CD8-positive, alpha-beta memory T cell (primary cell): Measurements from ENCODE around the gene KLHDC7B. TPM values are rescaled to one million over a fixed set of nuclear protein-coding genes. Genes with fewer than 3 reads are reported as not detected.

ENCODE experiments used
- CTCF ChIA-PET: fragments of 350-600 bp; sonication (Branson Sonifier 250); formaldehyde crosslinking; loops from one replicate; lab custom pipeline; 2021; ENCODE audit warnings: antibody characterized with exemption; lab: Charles Lee
- POLR2A ChIA-PET: fragments of 350-600 bp; sonication (Branson Sonifier 250); formaldehyde crosslinking; loops from one replicate; lab custom pipeline; 2021; ENCODE audit warnings: antibody characterized with exemption; lab: Charles Lee
- DNase-seq, 5 donors: peaks; one replicate each; pipeline versions ENCODE4 v3.0.0 to v3.0.0-alpha.2; 2020 to 2022; ENCODE audit warnings: mixed read lengths in 1 of 5
- H3K27ac ChIP-seq: one replicate; pipeline ENCODE4 v1.7.0; 2013; ENCODE audit warnings: low read depth, mild to moderate bottlenecking, low read length, moderate library complexity
- H3K27me3 ChIP-seq: 2 replicates; pipeline ENCODE4 v1.7.0; 2013; ENCODE audit warnings: low read length, mild to moderate bottlenecking; ENCODE audit not compliant: insufficient read depth, poor library complexity, severe bottlenecking
- H3K36me3 ChIP-seq: 2 replicates; pipeline ENCODE4 v1.7.0; 2013; ENCODE audit warnings: mild to moderate bottlenecking, low read length, moderate library complexity; ENCODE audit not compliant: insufficient read depth
- H3K4me1 ChIP-seq: 2 replicates; pipeline ENCODE4 v1.7.0; 2013; ENCODE audit warnings: mild to moderate bottlenecking, low read length, moderate library complexity; ENCODE audit not compliant: insufficient read depth
- H3K4me3 ChIP-seq: 2 replicates; pipeline ENCODE4 v1.7.0; 2013; ENCODE audit warnings: mild to moderate bottlenecking, low read length
- H3K9me3 ChIP-seq: 2 replicates; pipeline ENCODE4 v1.7.0; 2013; ENCODE audit warnings: mild to moderate bottlenecking, low read length
- H3K27ac Mint-ChIP-seq, 8 donors: one replicate each; pipeline ENCODE4 v1.8.0; 2020 to 2021; ENCODE audit warnings: mixed read lengths in 8 of 8, mild to moderate bottlenecking in 6 of 8, inconsistent platforms in 3 of 8, moderate library complexity in 3 of 8
- H3K27me3 Mint-ChIP-seq, 2 donors: one replicate each; pipeline ENCODE4 v1.8.0; 2020 to 2021; ENCODE audit warnings: mixed read lengths in 2 of 2, mild to moderate bottlenecking in 1 of 2, moderate library complexity in 1 of 2
- H3K36me3 Mint-ChIP-seq, 3 donors: one replicate each; pipeline ENCODE4 v1.8.0; 2020 to 2021; ENCODE audit warnings: mixed read lengths in 3 of 3, inconsistent platforms in 1 of 3, mild to moderate bottlenecking in 1 of 3
- H3K4me1 Mint-ChIP-seq, 3 donors: one replicate each; pipeline ENCODE4 v1.8.0; 2020 to 2021; ENCODE audit warnings: mixed read lengths in 3 of 3, inconsistent platforms in 1 of 3, mild to moderate bottlenecking in 1 of 3
- H3K4me3 Mint-ChIP-seq, 7 donors: one replicate each; pipeline ENCODE4 v1.8.0; 2020 to 2021; ENCODE audit warnings: mixed read lengths in 7 of 7, mild to moderate bottlenecking in 6 of 7, moderate library complexity in 4 of 7, inconsistent platforms in 2 of 7
- H3K9me3 Mint-ChIP-seq, 5 donors: one replicate each; pipeline ENCODE4 v1.8.0; 2020 to 2022; ENCODE audit warnings: mixed read lengths in 5 of 5, mild to moderate bottlenecking in 3 of 5, moderate library complexity in 2 of 5, inconsistent platforms in 1 of 5
- polyA plus RNA-seq: library from polyadenylated mRNA; unstranded; fragments of 300-500 nt; fragmentation: Illumina TruSeq; gene quantifications from one replicate; pipeline ENCODE4 v1.2.3, GENCODE V29; 2021
- total RNA-seq, 2 experiments: library from RNA; stranded (reverse); gene quantifications; one replicate each; pipeline ENCODE4 v1.2.3, GENCODE V29; 2021

KLHDC7B gene
- total and polyA plus RNA-seq, 3 experiments from 2014 or later = 5.1 to 8.1 (median 6.2) TPM

- CTCF ChIA-PET = interaction anchor here (1.8 to 6.7 kb wide), 8 partner anchors 9 to 273 kb away, joined by 5 to 91 read pairs (median 66); partner anchors contain the start of genes HDAC10, KLHDC7B, LMF2 and NCAPH2
- DNase-seq = no peak
- Histone ChIP-seq H3K9me3 (no peaks in the 10 kb centered on the region), H3K27me3 (no peaks in the 10 kb centered on the region), H3K36me3 (no peaks in the 10 kb centered on the region), H3K27ac (peak overlapping the region; percentile 80), H3K4me3 (peak overlapping the region; percentile 64), H3K4me1 (peaks cover 21% of the 10 kb centered on the region)
- peaks cover 0 to 36% (median 3%) of the 10 kb centered on the region in 3 donors for H3K36me3 Mint-ChIP-seq
- peaks cover 21 to 37% (median 27%) of the 10 kb centered on the region in 3 donors for H3K4me1 Mint-ChIP-seq
- no peaks in the 10 kb centered on the region for H3K9me3 Mint-ChIP-seq
- POLR2A ChIA-PET = interaction anchor here (1.0 to 4.9 kb wide), 9 partner anchors 12 to 334 kb away, joined by 4 to 93 read pairs (median 12); partner anchors contain the start of genes CHKB, LMF2, NCAPH2 and TUBGCP6
- peak overlapping the region; percentile 85 to 93 (median 89) for H3K4me3 Mint-ChIP-seq
- no peaks in the 10 kb centered on the region for H3K27me3 Mint-ChIP-seq
- peak overlapping the region; percentile 85 to 99 (median 86) for H3K27ac Mint-ChIP-seq
These were observed 21.7 kb upstream of the KLHDC7B start for GRCh38 chr22:50523806-50524675.

- CTCF ChIA-PET = interaction anchor here (1.0 to 6.7 kb wide), 17 partner anchors 10 to 334 kb away, joined by 3 to 91 read pairs (median 18); partner anchors contain the start of genes HDAC10, KLHDC7B, LMF2 and MAPK11
- Histone ChIP-seq H3K4me1 (peaks cover 21% of the 10 kb centered on the region), H3K9me3 (no peaks in the 10 kb centered on the region), H3K4me3 (peak overlapping the region; percentile 64), H3K27me3 (no peaks in the 10 kb centered on the region), H3K36me3 (no peaks in the 10 kb centered on the region), H3K27ac (peak overlapping the region; percentile 80)
- H3K27ac Mint-ChIP-seq = peak overlapping the region; percentile 85 to 99 (median 86)
- peaks cover 0 to 31% (median 3%) of the 10 kb centered on the region in 3 donors for H3K36me3 Mint-ChIP-seq
- H3K4me1 Mint-ChIP-seq = peaks cover 21 to 38% (median 27%) of the 10 kb centered on the region in 3 donors
- POLR2A ChIA-PET = interaction anchor here (1.0 to 4.9 kb wide), 13 partner anchors 13 to 334 kb away, joined by 4 to 93 read pairs (median 10); partner anchors contain the start of genes ADM2, ARSA, CHKB and KLHDC7B
- H3K9me3 Mint-ChIP-seq = no peaks in the 10 kb centered on the region
- H3K27me3 Mint-ChIP-seq = no peaks in the 10 kb centered on the region
- H3K4me3 Mint-ChIP-seq = peak overlapping the region; percentile 85 to 93 (median 89)
- no peak for DNase-seq
These were observed 21.0 kb upstream of the KLHDC7B start for GRCh38 chr22:50524676-50525103.

GRCh38 chr22:50525104-50525857 is 20.4 kb upstream of the KLHDC7B start, which contains the start of gene SCO2:
Gene SCO2, minus strand, starts transcription at chr22:50525598. Its CDS starts 1,187 bp downstream, at chr22:50524411.
- Mint-ChIP-seq H3K27ac (peak within 1 kb of the TSS; percentile 85 to 99 (median 88)), H3K27me3 (no peaks in the 10 kb centered on the region), H3K4me3 (peak within 1 kb of the TSS; percentile 85 to 93 (median 89)), H3K4me1 (peaks cover 21 to 38% (median 27%) of the 10 kb centered on the region in 3 donors), H3K36me3 (peaks cover 0 to 26% (median 3%) of the 10 kb centered on the region in 3 donors), H3K9me3 (no peaks in the 10 kb centered on the region)
- CTCF ChIA-PET = interaction anchor here (0.8 to 6.7 kb wide), 55 partner anchors 8 to 334 kb away, joined by 3 to 91 read pairs (median 5); partner anchors contain the start of genes ADM2, ARSA, CHKB and DENND6B
- Histone ChIP-seq H3K27ac (peak within 1 kb of the TSS; percentile 80), H3K4me1 (peaks cover 23% of the 10 kb centered on the region), H3K9me3 (no peaks in the 10 kb centered on the region), H3K27me3 (no peaks in the 10 kb centered on the region), H3K36me3 (no peaks in the 10 kb centered on the region), H3K4me3 (peak within 1 kb of the TSS; percentile 64)
- POLR2A ChIA-PET = interaction anchor here (0.9 to 4.9 kb wide), 24 partner anchors 8 to 335 kb away, joined by 3 to 93 read pairs (median 6); partner anchors contain the start of genes ADM2, ARSA, CHKB and CPT1B
- peak; percentile 96 to 99 (median 97) for DNase-seq

- H3K27me3 ChIP-seq = no peaks in the 10 kb centered on the region
- no peaks in the 10 kb centered on the region for H3K36me3 ChIP-seq
- CTCF ChIA-PET = interaction anchor here (0.8 to 6.7 kb wide), 55 partner anchors 9 to 335 kb away, joined by 3 to 91 read pairs (median 5); partner anchors contain the start of genes ADM2, ARSA, CHKB and DENND6B
- POLR2A ChIA-PET = interaction anchor here (0.9 to 4.9 kb wide), 24 partner anchors 9 to 335 kb away, joined by 3 to 93 read pairs (median 6); partner anchors contain the start of genes ADM2, ARSA, CHKB and CPT1B
- H3K27ac ChIP-seq = peak overlapping the region; percentile 80
- Mint-ChIP-seq H3K9me3 (no peaks in the 10 kb centered on the region), H3K4me1 (peaks cover 21 to 38% (median 27%) of the 10 kb centered on the region in 3 donors), H3K27ac (peak overlapping the region in 7 of 8 donors; percentile 42 to 99 (median 79)), H3K36me3 (peaks cover 0 to 25% (median 3%) of the 10 kb centered on the region in 3 donors), H3K27me3 (no peaks in the 10 kb centered on the region), H3K4me3 (peak overlapping the region; percentile 79 to 93 (median 88))
- peak overlapping the region; percentile 64 for H3K4me3 ChIP-seq
- peaks cover 27% of the 10 kb centered on the region for H3K4me1 ChIP-seq
- no peak for DNase-seq
- H3K9me3 ChIP-seq = no peaks in the 10 kb centered on the region
These were observed 19.9 kb upstream of the KLHDC7B start for GRCh38 chr22:50525858-50526107.

GRCh38 chr22:50526108-50526833 is 19.4 kb upstream of the KLHDC7B start:
- CTCF ChIA-PET = interaction anchor here (0.8 to 6.7 kb wide), 51 partner anchors 9 to 335 kb away, joined by 3 to 91 read pairs (median 5); partner anchors contain the start of genes ADM2, ARSA, CHKB and DENND6B
- H3K36me3 ChIP-seq = no peaks in the 10 kb centered on the region

GRCh38 chr22:50526834-50527801 is 18.6 kb upstream of the KLHDC7B start:
- peaks cover 33% of the 10 kb centered on the region for H3K4me1 ChIP-seq
- peak overlapping the region; percentile 57 to 99 (median 90) for H3K27ac Mint-ChIP-seq

More at GRCh38 chr22:50526108-50526833, 19.4 kb upstream of the KLHDC7B start:
- Mint-ChIP-seq H3K9me3 (no peaks in the 10 kb centered on the region), H3K36me3 (peaks cover 0 to 23% (median 3%) of the 10 kb centered on the region in 3 donors), H3K4me1 (peaks cover 22 to 42% (median 27%) of the 10 kb centered on the region in 3 donors), H3K4me3 (peak overlapping the region; percentile 70 to 93 (median 79)), H3K27me3 (no peaks in the 10 kb centered on the region), H3K27ac (peak overlapping the region; percentile 57 to 99 (median 90))
- Histone ChIP-seq H3K4me3 (peak overlapping the region; percentile 64), H3K27me3 (no peaks in the 10 kb centered on the region), H3K4me1 (peaks cover 31% of the 10 kb centered on the region), H3K9me3 (no peaks in the 10 kb centered on the region), H3K27ac (peak overlapping the region; percentile 80)
- POLR2A ChIA-PET = interaction anchor here (0.9 to 4.9 kb wide), 25 partner anchors 9 to 336 kb away, joined by 3 to 93 read pairs (median 6); partner anchors contain the start of genes ADM2, ARSA, CHKB and CPT1B
- DNase-seq = peak; percentile 79 to 88 (median 82)

More at GRCh38 chr22:50526834-50527801, 18.6 kb upstream of the KLHDC7B start:
- H3K4me3 ChIP-seq = peak overlapping the region; percentile 64
- Mint-ChIP-seq H3K4me3 (peak overlapping the region; percentile 71 to 93 (median 79)), H3K36me3 (peaks cover 0 to 19% (median 3%) of the 10 kb centered on the region in 3 donors), H3K4me1 (peaks cover 22 to 42% (median 27%) of the 10 kb centered on the region in 3 donors), H3K9me3 (no peaks in the 10 kb centered on the region), H3K27me3 (no peaks in the 10 kb centered on the region)
- H3K27me3 ChIP-seq = no peaks in the 10 kb centered on the region
- H3K27ac ChIP-seq = peak overlapping the region; percentile 80
- ChIA-PET CTCF (interaction anchor here (1.4 to 6.7 kb wide), 5 partner anchors 12 to 276 kb away, joined by 4 to 86 read pairs (median 73); partner anchors contain the start of genes HDAC10 and KLHDC7B), POLR2A (interaction anchor here (0.5 to 4.9 kb wide), 9 partner anchors 12 to 146 kb away, joined by 3 to 81 read pairs (median 3); partner anchors contain the start of gene SYCE3)
- H3K36me3 ChIP-seq = no peaks in the 10 kb centered on the region
- no peak for DNase-seq
- H3K9me3 ChIP-seq = no peaks in the 10 kb centered on the region
